Colonic mucosa (tissue), 4 donors: ENCODE measurements around the gene PAPPA. TPM values are rescaled to one million over a fixed set of nuclear protein-coding genes. Genes with fewer than 3 reads are reported as not detected.

Experiments used
- DNase-seq: peaks from one replicate; pipeline ENCODE4 v3.0.0-alpha.2; 2020
- H3K27ac ChIP-seq: fragments of 200-600 bp; one replicate; pipeline ENCODE4 v1.8.0; 2021
- H3K27me3 ChIP-seq: fragments of 200-600 bp; one replicate; pipeline ENCODE4 v1.8.0; 2021
- H3K36me3 ChIP-seq: fragments of 200-600 bp; one replicate; pipeline ENCODE4 v1.8.0; 2021
- H3K4me1 ChIP-seq: fragments of 200-600 bp; one replicate; pipeline ENCODE4 v1.8.0; 2021; ENCODE audit warnings: mild to moderate bottlenecking
- H3K4me3 ChIP-seq: fragments of 200-600 bp; one replicate; pipeline ENCODE4 v1.8.0; 2021
- H3K9ac ChIP-seq, 2 donors: one replicate each; pipeline ENCODE4 v1.7.0; 2013; ENCODE audit warnings: control low read depth in 2 of 2, low read depth in 2 of 2, low read length in 2 of 2
- H3K9me3 ChIP-seq: fragments of 200-600 bp; one replicate; pipeline ENCODE4 v1.8.0; 2021
- CTCF ChIP-seq: fragments of 200-600 bp; IDR thresholded peaks from one replicate; pipeline ENCODE4 v1.8.0; 2022; ENCODE audit warnings: antibody characterized with exemption, mild to moderate bottlenecking
- intact Hi-C: fragments of 100-400 bp; cut with DNase I; formaldehyde crosslinking; loops from one replicate; pipeline ENCODE4 v1.14.1; 2022
- total RNA-seq, 2 donors: library from RNA; stranded (reverse); fragmentation: NEBNext Ultra II Directional in 1 of 2; extraction: Animal tissue kit (Norgen Biotek cat#: 25700) in 1 of 2; gene quantifications; one replicate each; pipeline ENCODE4 v1.2.1, GENCODE V29; 2021
- donor health status: healthy.
- donor health status: DM: no; HTN: no; CAD: no.
- donor health status: DM: no; HTN: no; CAD: no.

PAPPA gene
- total RNA-seq, 2 donors from 2014 or later: 0.99 to 1.2 TPM

GRCh38 chr9:116137010-116137409 lies 16.6 kb upstream of the PAPPA start:
- no peak overlapping the region for H3K4me3 ChIP-seq
- no peak for DNase-seq
- no peak overlapping the region for H3K27ac ChIP-seq
- no peaks in the 10 kb centered on the region for H3K36me3 ChIP-seq
- no peak for TF ChIP-seq CTCF
- H3K9me3 ChIP-seq: no peaks in the 10 kb centered on the region
- H3K4me1 ChIP-seq: no peaks in the 10 kb centered on the region
- H3K27me3 ChIP-seq: no peaks in the 10 kb centered on the region
- no peak overlapping the region for H3K9ac ChIP-seq
- intact Hi-C loops: no loop called here

- no peaks in the 10 kb centered on the region for H3K9me3 ChIP-seq
- no peaks in the 10 kb centered on the region for H3K36me3 ChIP-seq
- intact Hi-C loops: no loop called here
- no peak for DNase-seq
- no peak overlapping the region for H3K9ac ChIP-seq
- H3K27ac ChIP-seq: no peak overlapping the region
- TF ChIP-seq CTCF: no peak
- no peaks in the 10 kb centered on the region for H3K27me3 ChIP-seq
- H3K4me1 ChIP-seq: no peaks in the 10 kb centered on the region
- H3K4me3 ChIP-seq: no peak overlapping the region
Measured at GRCh38 chr9:116137581-116137980, 16.0 kb upstream of the PAPPA start.

- Histone ChIP-seq H3K36me3 (no peaks in the 10 kb centered on the region), H3K27ac (no peak overlapping the region), H3K9ac (no peak overlapping the region), H3K27me3 (no peaks in the 10 kb centered on the region), H3K4me1 (no peaks in the 10 kb centered on the region), H3K4me3 (no peak overlapping the region), H3K9me3 (no peaks in the 10 kb centered on the region)
- intact Hi-C loops: no loop called here
- no peak for TF ChIP-seq CTCF
- no peak for DNase-seq
Measured at GRCh38 chr9:116141864-116142561, 11.6 kb upstream of the PAPPA start.

GRCh38 chr9:116142706-116143492 lies 10.7 kb upstream of the PAPPA start:
- TF ChIP-seq CTCF: no peak
- intact Hi-C loops: no loop called here
- no peaks in the 10 kb centered on the region for H3K9me3 ChIP-seq
- H3K4me1 ChIP-seq: no peaks in the 10 kb centered on the region
- H3K27me3 ChIP-seq: no peaks in the 10 kb centered on the region
- H3K4me3 ChIP-seq: no peak overlapping the region
- H3K9ac ChIP-seq: no peak overlapping the region
- H3K36me3 ChIP-seq: no peaks in the 10 kb centered on the region
- no peak for DNase-seq
- no peak overlapping the region for H3K27ac ChIP-seq

- H3K4me1 ChIP-seq: no peaks in the 10 kb centered on the region
- no peak overlapping the region for H3K27ac ChIP-seq
- intact Hi-C loops: no loop called here
- no peak overlapping the region for H3K4me3 ChIP-seq
- no peaks in the 10 kb centered on the region for H3K9me3 ChIP-seq
- no peaks in the 10 kb centered on the region for H3K36me3 ChIP-seq
- no peaks in the 10 kb centered on the region for H3K27me3 ChIP-seq
- no peak for DNase-seq
- no peak for TF ChIP-seq CTCF
- H3K9ac ChIP-seq: no peak overlapping the region
Measured at GRCh38 chr9:116144038-116144437, 9.6 kb upstream of the PAPPA start.
